ENCODE results near the gene PTPRK. TPM values are rescaled to one million over a fixed set of nuclear protein-coding genes. Genes with fewer than 3 reads are reported as not detected.
A peak's percentile ranks its signal among the peaks of the same experiment; 100 is the strongest.

PTPRK gene
- total and polyA plus RNA-seq, 2 donors (not counting 1 experiment from before 2014, with no cell fraction given), result 19.4 to 75.5 TPM

- H3K79me2 ChIP-seq (ENCODE audit: control insufficient read depth, insufficient read depth, low read length), result no peaks in the 10 kb centered on the region
- H3K4me1 ChIP-seq (ENCODE audit: control insufficient read depth, extremely low read depth, insufficient read depth, low read length), result no peaks in the 10 kb centered on the region
- no peak overlapping the region for H3K9ac ChIP-seq (ENCODE audit: insufficient read depth, low read length)
- H3K9me3 ChIP-seq (ENCODE audit: control insufficient read depth, insufficient read depth, low read depth, low read length), result no peaks in the 10 kb centered on the region
- H4K20me1 ChIP-seq (ENCODE audit: control insufficient read depth, extremely low read depth, insufficient read depth, low read length), result no peaks in the 10 kb centered on the region
- no peaks in the 10 kb centered on the region for H3K27me3 ChIP-seq (ENCODE audit: control insufficient read depth, insufficient read depth, low read length)
- no peak for DNase-seq (ENCODE audit: low read depth in 2 of 2)
- H3K4me3 ChIP-seq (replicated peaks in 1 of 4; ENCODE audit: control extremely low read depth in 1 of 4, insufficient read depth in 1 of 4, low read depth in 3 of 4, low read length in 4 of 4), result no peak overlapping the region
- H3K27ac ChIP-seq (ENCODE audit: insufficient read depth, low read length), result no peak overlapping the region
- no peak for TF ChIP-seq EZH2 (IDR thresholded peaks at IDR 0.05; ENCODE audit: low read length, missing control alignments)
- TF ChIP-seq, protein P1, sequence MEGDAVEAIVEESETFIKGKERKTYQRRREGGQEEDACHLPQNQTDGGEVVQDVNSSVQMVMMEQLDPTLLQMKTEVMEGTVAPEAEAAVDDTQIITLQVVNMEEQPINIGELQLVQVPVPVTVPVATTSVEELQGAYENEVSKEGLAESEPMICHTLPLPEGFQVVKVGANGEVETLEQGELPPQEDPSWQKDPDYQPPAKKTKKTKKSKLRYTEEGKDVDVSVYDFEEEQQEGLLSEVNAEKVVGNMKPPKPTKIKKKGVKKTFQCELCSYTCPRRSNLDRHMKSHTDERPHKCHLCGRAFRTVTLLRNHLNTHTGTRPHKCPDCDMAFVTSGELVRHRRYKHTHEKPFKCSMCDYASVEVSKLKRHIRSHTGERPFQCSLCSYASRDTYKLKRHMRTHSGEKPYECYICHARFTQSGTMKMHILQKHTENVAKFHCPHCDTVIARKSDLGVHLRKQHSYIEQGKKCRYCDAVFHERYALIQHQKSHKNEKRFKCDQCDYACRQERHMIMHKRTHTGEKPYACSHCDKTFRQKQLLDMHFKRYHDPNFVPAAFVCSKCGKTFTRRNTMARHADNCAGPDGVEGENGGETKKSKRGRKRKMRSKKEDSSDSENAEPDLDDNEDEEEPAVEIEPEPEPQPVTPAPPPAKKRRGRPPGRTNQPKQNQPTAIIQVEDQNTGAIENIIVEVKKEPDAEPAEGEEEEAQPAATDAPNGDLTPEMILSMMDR (conservative IDR thresholded peaks at IDR 0.05 in 1 of 2, IDR thresholded peaks at IDR 0.05 in 1 of 2; ENCODE audit: low read depth in 1 of 2, low read length in 2 of 2), result no peak
- H3K4me2 ChIP-seq (ENCODE audit: extremely low read depth, insufficient read depth, low read length), result no peak overlapping the region
- no peaks in the 10 kb centered on the region for H3K36me3 ChIP-seq (ENCODE audit: control insufficient read depth, insufficient read depth, low read length)
- H2AFZ ChIP-seq (ENCODE audit: low read length), result no peak overlapping the region
Observed at GRCh38 chr6:127937747-127938146, 582.7 kb downstream of the PTPRK start.

GRCh38 chr6:127937102-127937501, 583.3 kb downstream of the PTPRK start:
- Histone ChIP-seq H3K4me2 (ENCODE audit: extremely low read depth, insufficient read depth, low read length) (no peak overlapping the region), H3K9ac (ENCODE audit: insufficient read depth, low read length) (no peak overlapping the region), H3K27ac (ENCODE audit: insufficient read depth, low read length) (no peak overlapping the region), H3K27me3 (ENCODE audit: control insufficient read depth, insufficient read depth, low read length) (no peaks in the 10 kb centered on the region), H3K9me3 (ENCODE audit: control insufficient read depth, insufficient read depth, low read depth, low read length) (no peaks in the 10 kb centered on the region), H2AFZ (ENCODE audit: low read length) (no peak overlapping the region), H3K79me2 (ENCODE audit: control insufficient read depth, insufficient read depth, low read length) (no peaks in the 10 kb centered on the region), H3K4me3 (replicated peaks in 1 of 4; ENCODE audit: control extremely low read depth in 1 of 4, insufficient read depth in 1 of 4, low read depth in 3 of 4, low read length in 4 of 4) (no peak overlapping the region), H3K36me3 (ENCODE audit: control insufficient read depth, insufficient read depth, low read length) (no peaks in the 10 kb centered on the region), H3K4me1 (ENCODE audit: control insufficient read depth, extremely low read depth, insufficient read depth, low read length) (no peaks in the 10 kb centered on the region), H4K20me1 (ENCODE audit: control insufficient read depth, extremely low read depth, insufficient read depth, low read length) (no peaks in the 10 kb centered on the region)
- TF ChIP-seq, protein P1 (conservative IDR thresholded peaks at IDR 0.05 in 1 of 2, IDR thresholded peaks at IDR 0.05 in 1 of 2; ENCODE audit: low read depth in 1 of 2, low read length in 2 of 2), result no peak
- peak in 1 of 2 donors; percentile 8 for DNase-seq (ENCODE audit: low read depth in 2 of 2)

DNA sequence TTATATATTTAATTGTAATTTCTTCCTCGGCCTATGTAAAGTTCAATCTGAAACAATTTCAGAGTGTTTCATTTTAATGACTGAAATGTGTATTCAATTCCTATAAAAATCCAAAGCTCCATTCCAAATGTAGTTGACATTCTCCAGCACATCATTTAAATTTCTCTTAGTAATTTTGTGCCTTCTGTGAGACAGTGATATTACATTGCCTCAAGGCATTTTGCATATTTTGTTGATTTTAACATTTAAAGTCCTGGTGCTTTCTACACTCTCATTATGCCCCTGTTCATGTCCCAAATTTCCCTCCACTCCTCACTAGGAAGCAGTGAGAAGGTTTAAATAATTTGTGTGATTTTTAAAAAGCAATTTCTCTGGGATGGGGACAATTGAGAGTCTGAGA, 585.4 kb downstream of the PTPRK start:
- no peak for DNase-seq (ENCODE audit: low read depth in 2 of 2)
- Histone ChIP-seq H2AFZ (ENCODE audit: low read length) (no peak overlapping the region), H3K36me3 (ENCODE audit: control insufficient read depth, insufficient read depth, low read length) (no peaks in the 10 kb centered on the region), H3K79me2 (ENCODE audit: control insufficient read depth, insufficient read depth, low read length) (no peaks in the 10 kb centered on the region), H3K4me3 (replicated peaks in 1 of 4; ENCODE audit: control extremely low read depth in 1 of 4, insufficient read depth in 1 of 4, low read depth in 3 of 4, low read length in 4 of 4) (no peak overlapping the region), H3K9ac (ENCODE audit: insufficient read depth, low read length) (no peak overlapping the region), H3K27me3 (ENCODE audit: control insufficient read depth, insufficient read depth, low read length) (no peaks in the 10 kb centered on the region), H3K4me1 (ENCODE audit: control insufficient read depth, extremely low read depth, insufficient read depth, low read length) (no peaks in the 10 kb centered on the region), H3K4me2 (ENCODE audit: extremely low read depth, insufficient read depth, low read length) (no peak overlapping the region), H3K9me3 (ENCODE audit: control insufficient read depth, insufficient read depth, low read depth, low read length) (no peaks in the 10 kb centered on the region), H4K20me1 (ENCODE audit: control insufficient read depth, extremely low read depth, insufficient read depth, low read length) (no peaks in the 10 kb centered on the region), H3K27ac (ENCODE audit: insufficient read depth, low read length) (no peak overlapping the region)
- TF ChIP-seq, protein P1 (conservative IDR thresholded peaks at IDR 0.05 in 1 of 2, IDR thresholded peaks at IDR 0.05 in 1 of 2; ENCODE audit: low read depth in 1 of 2, low read length in 2 of 2), result no peak
- TF ChIP-seq EZH2 (IDR thresholded peaks at IDR 0.05; ENCODE audit: low read length, missing control alignments), result no peak

Data from fibroblast of lung (primary cell).